ENCODE results near the gene HES7.
"Not testable (repeated sequence)": the region's sequence is repeated elsewhere in the genome, so short reads cannot be mapped to it uniquely, and the experiment has no call there.

HES7 gene

DNA sequence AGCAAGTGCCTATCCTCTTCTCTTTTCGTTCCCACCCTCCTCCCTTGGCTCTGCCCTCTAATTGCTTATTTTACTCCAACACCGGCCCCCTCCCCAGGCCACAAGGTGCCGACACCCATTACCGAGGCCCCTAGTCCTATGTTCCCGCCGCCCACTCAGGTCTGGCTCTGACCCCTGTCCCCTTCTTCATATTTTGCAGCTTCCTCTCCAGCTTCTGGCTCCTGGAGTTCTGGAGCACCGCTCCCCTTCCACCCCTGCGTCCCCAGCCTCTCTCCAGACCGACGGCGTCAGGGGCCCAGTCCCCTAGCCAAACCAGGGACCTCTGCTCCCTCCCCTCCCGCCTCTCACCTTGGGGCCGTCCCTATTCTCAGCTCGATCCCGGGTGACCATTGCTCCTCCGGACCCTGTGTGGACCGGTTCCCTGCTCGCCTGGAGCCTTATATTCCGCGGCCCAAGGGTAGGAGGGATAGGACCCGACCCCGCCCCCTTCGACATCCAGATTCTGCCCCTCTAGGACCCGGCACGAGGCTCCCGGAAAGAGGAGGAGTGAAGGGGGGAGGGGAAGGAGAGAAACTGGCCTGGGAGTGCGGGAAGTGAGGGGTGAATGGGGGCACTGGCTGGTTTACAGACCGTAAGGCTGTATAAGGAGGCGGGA is at the start of gene HES7:
HES7 (minus strand) TSS at position 412 of the 655 bp plus-strand sequence; CDS start at position 390, 22 bp downstream.
- peak; percentile 72 for DNase-seq
- in situ Hi-C loops (cut with HindIII; ENCODE audit: low pct_ligation_motif_present, low pct_unique_long_range_greater_than_20kb, low sequenced_read_pairs) = no loop called here

DNA sequence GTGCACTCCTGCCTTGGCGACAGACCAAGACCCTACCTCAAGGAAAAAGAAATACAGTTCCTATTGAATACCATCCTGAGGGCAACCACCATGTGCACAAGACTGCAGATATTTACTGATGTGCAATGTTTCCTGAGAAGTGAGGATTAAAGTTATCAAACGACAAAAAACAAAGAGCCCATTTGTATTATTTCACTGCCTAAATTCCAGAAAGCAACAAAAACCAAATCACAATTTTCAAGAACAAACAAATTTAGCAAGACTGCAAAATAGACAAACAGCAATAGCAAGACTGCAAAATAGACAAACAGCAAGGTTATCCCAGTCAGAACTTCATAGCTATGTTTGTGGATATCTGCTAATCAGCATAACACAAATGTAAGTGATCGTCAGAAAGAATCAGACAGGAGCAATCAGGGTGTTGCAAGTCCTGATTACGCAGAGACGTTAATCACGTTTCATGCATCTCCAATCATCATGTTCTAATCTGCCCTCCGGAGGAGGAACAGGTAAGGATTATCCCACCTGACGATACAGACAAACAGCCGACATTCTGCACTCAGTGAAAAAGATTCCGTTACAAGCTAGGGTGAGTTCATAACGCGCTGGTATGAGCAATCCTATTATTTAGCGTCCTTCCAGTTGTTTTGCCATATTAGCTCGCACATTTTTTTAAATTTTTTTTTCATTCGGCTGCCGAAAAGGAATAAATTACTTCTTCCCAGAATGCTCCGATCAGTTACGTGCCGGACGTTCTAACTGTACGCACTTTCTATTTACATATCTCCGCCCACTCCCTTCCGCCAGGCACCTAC is 49.4 kb upstream of the HES7 start:
- in situ Hi-C loops (cut with HindIII; ENCODE audit: low pct_ligation_motif_present, low pct_unique_long_range_greater_than_20kb, low sequenced_read_pairs) = no loop called here

DNA sequence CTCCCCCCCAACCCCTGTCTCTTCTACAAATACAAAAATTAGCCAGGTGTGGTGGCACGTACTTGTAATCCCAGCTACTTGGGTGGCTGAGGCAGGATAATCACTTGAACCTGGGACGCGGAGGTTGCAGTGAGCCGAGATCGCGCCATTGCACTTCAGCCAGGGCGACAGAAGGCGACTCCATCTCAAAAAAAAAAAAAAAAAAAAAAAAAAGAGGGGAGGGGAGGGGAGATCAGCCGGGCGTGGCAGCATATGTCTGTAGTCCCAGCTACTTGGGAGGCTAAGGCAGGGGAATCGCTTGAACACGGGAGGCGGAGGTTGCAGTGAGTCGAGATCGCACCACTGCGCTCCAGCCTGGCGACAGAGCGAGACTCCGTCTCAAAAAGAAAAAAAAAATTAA is 46.3 kb upstream of the HES7 start:
- in situ Hi-C loops (cut with HindIII; ENCODE audit: low pct_ligation_motif_present, low pct_unique_long_range_greater_than_20kb, low sequenced_read_pairs); DNase-seq: not testable (repeated sequence)

More for the DNA sequence above, 49.4 kb upstream of the HES7 start:
- peak; percentile 99 for DNase-seq

DNA sequence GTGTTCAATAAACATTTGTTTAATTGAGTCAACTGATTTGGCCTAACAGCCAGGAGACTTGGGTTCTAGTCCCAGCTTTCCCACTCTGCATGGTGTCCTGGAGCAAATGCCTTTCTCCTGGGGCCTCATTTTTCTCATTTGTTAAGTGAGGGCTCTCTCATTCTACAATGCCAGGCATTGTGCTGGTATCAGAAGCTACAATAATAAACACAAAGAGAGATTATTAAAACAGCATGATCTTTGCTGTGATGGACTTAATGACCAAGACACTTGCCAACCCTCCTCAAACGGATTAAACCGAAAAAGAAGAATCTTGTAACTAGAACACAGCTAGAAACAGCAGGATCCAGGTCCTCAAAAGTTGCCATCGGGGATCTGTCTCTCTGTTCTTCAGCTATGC is 43.6 kb upstream of the HES7 start:
- DNase-seq = no peak
- in situ Hi-C loops (cut with HindIII; ENCODE audit: low pct_ligation_motif_present, low pct_unique_long_range_greater_than_20kb, low sequenced_read_pairs) = no loop called here

DNA sequence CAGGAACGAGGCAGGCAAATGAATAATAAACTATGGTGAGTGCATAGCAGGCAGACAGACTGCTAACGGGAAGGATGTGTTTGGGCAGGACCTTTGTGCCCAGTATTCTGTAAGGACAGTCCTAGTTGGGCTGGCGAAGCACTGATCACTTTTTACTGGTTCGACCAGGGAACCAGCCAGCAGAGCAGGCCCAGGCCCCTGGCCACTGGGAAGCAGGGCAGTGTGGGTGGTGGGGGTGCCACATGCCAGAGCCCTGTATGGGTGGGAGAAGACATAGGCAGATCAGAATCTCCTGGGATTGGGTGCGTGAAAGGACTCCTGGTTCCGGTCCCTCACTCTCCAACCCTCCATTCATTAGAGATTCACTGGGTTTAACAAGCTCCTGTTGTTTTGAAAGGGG is 42.8 kb upstream of the HES7 start:
- no peak for DNase-seq
- in situ Hi-C loops (cut with HindIII; ENCODE audit: low pct_ligation_motif_present, low pct_unique_long_range_greater_than_20kb, low sequenced_read_pairs) = no loop called here

DNA sequence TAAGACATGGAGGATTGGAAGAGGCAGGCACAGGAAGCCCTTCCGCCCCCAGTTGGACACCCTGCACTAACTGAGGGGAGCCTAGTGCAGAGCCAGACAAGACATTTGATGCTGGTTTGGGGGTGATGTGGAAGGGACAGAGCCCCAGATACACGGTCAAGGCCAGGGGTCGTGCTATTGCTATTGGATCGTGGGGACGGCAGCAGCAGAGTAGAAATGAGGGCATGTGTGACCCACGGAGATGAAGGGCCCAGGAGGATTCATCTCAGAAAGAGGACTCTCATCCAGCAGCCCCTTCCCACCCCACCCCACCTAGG is 40.9 kb upstream of the HES7 start:
- in situ Hi-C loops (cut with HindIII; ENCODE audit: low pct_ligation_motif_present, low pct_unique_long_range_greater_than_20kb, low sequenced_read_pairs) = no loop called here

DNA sequence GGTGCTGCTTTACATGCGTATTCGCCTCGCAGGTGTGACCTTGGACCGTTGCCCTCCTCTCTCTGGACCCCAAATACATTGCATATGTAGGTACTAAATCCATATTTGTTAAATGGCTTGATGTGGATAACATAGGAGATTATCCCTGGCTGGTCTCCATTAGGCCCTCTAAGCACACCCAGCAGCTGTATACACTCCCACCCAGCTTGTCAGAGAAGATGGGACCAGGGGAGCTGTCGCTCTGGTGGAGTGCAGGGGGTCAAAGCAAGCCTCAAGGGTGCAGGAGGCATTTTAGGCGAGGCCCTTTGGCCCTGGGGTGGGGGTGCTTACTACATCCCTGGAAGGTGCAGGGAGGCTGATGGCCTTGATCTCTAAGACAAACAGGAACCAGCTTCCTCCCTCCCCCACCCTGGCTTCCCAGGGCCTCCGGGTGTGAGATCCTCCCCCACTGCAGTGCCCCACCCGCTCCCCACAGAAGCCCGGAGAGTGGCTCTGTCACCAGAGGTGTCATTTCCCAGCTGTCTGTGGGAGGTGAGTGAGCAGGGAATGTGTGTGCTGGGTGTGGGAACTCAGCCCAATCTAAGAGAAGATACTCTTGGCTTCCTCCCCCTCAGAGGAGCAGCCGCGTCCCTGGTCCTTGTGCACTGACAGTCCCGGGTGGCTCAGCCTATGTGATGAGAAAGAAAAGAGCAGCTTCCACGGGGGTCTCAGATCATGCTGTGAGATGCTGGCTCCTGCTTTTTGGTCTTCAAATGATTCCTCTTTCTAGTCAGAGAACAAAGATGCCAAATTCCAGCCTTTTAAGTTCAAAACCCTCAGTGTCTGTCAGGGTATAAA is 40.3 kb upstream of the HES7 start:
- no peak for DNase-seq
- in situ Hi-C loops (cut with HindIII; ENCODE audit: low pct_ligation_motif_present, low pct_unique_long_range_greater_than_20kb, low sequenced_read_pairs) = no loop called here

More for the DNA sequence above, 40.9 kb upstream of the HES7 start:
- DNase-seq = no peak

DNA sequence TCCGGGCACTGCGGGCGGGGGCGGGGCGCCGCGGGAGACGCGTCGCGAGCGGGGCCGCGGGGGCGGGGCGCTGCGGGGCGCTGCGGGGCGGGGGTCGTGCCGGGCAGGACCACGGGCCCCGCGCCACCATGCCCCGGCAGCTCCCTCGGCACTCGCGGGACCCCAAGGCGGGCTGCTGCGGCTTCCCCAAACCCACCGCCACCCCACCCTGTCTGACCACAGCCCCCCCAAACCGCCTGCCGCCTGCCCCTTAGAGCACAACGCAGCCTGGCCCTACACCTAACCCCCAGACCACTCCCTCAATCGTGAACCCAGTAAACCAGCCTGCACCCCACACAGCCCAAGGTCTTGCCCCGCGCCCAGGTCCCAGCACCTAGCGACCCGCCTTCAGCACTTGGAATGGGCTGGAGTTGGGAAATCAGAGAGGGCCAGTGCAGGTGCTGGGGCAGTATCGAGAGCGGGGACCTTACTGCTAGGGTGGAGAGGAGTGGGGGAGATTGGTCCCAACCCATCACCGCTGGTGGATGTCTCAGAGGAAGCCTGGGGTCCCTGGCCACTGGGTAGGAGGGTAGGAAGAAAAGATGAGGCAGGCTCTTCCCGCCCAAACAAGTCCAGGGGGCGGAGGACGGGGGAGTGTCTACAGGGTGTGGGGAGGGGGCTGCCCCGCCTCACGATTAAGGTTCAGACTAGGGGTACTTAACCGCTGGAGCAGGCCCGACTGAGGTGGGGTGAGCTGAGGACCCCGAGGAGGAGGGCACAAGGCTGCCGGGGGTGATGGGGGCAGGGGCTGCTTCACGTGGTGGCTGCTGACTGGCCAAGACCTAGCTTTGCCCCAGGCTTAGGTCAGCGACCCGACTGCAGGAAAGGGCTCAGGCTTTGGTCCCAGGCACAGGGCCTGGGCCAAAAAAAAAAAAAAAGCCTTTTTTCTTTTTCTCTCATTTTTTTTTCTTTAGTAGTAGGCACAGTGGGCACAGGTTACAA is 39.4 kb upstream of the HES7 start:
- peak; percentile 30 for DNase-seq
- in situ Hi-C loops (cut with HindIII; ENCODE audit: low pct_ligation_motif_present, low pct_unique_long_range_greater_than_20kb, low sequenced_read_pairs) = no loop called here

DNA sequence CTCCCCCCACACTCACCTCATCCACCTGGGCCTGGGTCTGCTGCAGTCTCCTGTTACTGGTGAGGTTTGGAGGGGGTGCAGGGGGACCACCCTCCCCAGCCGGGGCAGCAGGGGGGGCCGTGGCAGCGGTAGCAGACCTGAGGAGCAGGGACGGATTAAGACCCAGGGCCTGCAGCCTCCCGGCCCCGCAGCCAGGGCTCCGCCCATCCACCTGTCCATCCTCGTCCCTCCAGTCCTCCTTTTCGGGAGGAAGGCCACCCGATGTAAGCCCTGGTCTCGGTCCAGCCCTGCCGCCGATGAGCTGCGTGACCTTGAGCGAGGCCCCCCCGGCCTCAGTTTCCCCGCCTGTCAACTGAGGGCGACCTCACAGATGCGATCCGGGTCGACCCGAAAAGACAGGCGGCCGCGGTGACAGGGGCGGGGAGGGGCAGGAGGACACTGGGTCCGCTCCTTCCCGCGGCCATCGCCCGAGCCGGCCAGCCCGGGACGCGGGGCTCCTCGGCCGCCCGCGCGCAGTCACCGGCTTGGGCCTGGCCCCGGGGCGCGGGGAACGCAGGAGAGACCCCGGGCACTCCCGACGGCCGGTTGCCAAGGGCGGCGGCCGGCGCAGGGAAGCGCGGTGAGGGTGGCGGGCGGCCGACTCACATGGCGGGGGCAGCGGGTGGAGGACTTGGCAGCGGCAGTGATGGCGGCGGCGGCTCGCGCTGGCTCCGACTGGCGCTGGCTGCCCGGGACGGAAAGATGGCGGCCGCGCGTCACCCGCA is 38.5 kb upstream of the HES7 start, which contains the start of gene VAMP2:
VAMP2 (minus strand) TSS at position 716 of the 764 bp plus-strand sequence; CDS start at position 647, 69 bp downstream.
- in situ Hi-C loops (cut with HindIII; ENCODE audit: low pct_ligation_motif_present, low pct_unique_long_range_greater_than_20kb, low sequenced_read_pairs) = no loop called here
- peak; percentile 78 for DNase-seq

DNA sequence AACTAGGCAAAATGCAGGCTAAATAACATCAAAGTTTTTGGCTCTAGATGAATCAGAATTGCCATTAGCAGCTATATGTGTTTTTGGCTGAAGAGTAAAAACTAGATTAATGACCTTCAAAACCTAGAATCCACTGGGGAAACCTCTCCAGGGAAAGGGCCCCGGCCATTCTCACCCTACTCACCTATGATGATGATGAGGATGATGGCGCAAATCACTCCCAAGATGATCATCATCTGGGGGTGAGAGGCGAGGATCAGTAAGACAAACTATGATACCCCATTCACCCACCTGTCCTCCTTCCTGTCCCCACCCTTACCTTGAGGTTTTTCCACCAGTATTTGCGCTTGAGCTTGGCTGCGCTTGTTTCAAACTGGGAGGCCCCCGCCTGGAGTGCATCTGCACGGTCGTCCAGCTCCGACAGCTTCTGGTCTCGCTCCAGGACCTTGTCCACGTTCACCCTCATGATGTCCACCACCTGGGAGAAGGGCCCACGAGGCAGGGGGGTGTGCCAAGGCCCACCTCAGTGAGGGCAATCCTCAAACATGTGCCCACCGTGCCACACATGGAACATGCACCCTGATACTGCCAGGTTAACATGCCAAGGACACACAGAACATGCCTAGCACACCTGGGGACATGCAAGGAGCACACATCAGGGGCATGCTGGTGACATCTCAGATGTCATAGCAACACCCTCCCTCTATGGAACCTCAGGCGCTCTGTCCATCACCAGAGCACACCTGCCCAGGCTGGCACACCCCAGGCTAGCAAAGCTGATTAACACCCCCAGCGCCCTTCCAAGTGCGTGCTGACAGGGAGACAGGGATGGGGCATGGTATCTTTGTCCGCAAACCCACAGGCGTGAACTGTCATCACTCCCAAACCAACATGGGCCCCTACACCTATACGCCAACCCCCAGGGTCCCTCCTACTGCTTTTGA is 37.7 kb upstream of the HES7 start:
- in situ Hi-C loops (cut with HindIII; ENCODE audit: low pct_ligation_motif_present, low pct_unique_long_range_greater_than_20kb, low sequenced_read_pairs) = no loop called here
- DNase-seq = no peak

DNA sequence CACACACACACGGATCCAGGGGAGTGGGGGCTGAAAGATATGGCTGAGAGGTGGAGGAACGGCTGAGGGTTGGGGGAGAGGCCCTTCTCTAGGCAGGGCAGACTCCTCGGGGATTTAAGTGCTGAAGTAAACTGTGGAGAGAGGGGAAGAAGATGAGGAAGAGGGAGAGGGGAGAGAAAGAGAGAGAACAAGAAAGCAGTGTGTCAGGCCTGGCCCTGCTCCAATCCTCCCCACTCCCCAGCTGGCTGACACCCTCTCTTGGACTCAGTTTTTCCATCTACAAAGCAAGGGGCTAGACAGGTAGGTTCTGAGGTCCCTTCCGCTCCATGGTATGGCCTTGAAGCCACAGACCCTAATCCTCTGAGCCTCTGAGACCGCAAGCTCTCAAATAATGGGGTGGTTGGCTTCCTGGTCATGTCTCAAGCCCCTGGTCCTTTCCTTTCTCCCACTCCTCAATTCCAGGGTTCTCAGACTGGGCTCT is 36.9 kb upstream of the HES7 start:
- in situ Hi-C loops (cut with HindIII; ENCODE audit: low pct_ligation_motif_present, low pct_unique_long_range_greater_than_20kb, low sequenced_read_pairs) = no loop called here
- no peak for DNase-seq

DNA sequence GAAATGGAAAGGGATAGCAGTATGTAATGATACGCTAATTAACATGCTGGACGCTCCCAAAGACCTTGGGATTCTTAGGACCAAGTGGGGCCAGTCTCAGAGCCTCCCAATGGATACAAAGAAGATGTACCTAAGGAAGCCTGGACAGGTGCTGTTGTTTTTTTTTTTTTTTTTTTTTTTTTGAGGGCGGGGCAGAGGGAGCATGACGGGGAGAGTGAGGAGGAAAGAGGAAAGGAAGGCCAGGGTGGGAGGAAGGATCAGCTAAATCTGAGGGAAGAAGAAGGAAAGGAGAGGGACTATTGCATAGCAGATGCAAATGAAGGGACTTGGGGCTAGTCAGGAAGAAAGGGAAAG is 36.3 kb upstream of the HES7 start:
- in situ Hi-C loops (cut with HindIII; ENCODE audit: low pct_ligation_motif_present, low pct_unique_long_range_greater_than_20kb, low sequenced_read_pairs) = no loop called here

DNA sequence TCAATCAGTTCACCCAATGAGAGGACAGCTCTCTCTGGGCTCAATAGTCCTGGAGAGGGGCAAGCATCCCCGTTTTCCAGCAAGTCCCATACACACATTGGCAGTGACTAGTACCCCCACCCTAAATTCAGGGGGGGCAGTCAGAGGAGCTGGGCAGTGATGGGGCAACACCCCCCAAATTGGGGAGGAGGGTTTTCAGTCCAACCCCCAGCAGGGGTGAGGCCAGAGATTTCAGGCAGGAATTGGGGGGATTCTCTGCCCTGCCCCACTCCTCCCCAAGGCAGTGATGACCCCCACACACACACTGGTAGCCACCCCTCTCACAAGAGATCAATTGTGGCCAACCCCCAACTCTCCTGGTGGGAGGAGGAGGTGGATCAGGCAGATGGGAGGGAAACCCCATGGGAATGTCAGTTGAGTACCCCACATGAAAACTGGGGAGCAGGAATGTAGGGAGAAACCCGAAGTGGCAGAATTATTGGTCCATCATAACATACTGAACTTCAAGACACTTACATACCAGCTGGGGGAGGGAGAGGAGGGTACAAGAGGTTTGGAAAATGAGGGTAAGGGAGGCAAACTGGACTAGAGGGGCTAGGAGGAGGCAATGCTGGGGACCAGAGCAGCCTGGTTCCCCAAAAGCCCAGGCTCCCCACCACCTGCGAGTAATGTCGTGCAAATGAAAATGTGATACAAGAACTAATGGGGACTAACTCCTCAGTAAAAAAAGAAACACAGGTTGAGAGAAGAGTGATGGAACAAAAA is 35.7 kb upstream of the HES7 start:
- in situ Hi-C loops (cut with HindIII; ENCODE audit: low pct_ligation_motif_present, low pct_unique_long_range_greater_than_20kb, low sequenced_read_pairs) = no loop called here
- no peak for DNase-seq

More for the DNA sequence above, 36.3 kb upstream of the HES7 start:
- DNase-seq = no peak

DNA sequence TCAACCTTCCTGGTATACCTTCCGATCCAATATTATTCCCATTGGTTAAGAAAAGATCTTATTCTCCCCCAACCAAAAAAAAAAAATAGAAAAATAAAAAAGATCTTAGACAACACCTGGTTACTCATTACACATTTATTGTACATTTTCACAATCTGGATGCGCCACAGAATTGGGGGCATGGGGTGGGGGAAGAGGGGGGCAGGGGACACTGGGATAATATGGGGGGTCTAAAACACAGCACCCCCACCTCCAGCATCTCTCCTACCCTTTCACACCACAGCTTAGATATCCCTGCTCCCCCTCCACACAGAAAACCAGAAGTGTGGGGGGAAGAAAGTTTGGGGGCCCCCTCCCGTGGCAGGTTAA is 35.1 kb upstream of the HES7 start:
- in situ Hi-C loops (cut with HindIII; ENCODE audit: low pct_ligation_motif_present, low pct_unique_long_range_greater_than_20kb, low sequenced_read_pairs) = no loop called here
- DNase-seq = no peak

DNA sequence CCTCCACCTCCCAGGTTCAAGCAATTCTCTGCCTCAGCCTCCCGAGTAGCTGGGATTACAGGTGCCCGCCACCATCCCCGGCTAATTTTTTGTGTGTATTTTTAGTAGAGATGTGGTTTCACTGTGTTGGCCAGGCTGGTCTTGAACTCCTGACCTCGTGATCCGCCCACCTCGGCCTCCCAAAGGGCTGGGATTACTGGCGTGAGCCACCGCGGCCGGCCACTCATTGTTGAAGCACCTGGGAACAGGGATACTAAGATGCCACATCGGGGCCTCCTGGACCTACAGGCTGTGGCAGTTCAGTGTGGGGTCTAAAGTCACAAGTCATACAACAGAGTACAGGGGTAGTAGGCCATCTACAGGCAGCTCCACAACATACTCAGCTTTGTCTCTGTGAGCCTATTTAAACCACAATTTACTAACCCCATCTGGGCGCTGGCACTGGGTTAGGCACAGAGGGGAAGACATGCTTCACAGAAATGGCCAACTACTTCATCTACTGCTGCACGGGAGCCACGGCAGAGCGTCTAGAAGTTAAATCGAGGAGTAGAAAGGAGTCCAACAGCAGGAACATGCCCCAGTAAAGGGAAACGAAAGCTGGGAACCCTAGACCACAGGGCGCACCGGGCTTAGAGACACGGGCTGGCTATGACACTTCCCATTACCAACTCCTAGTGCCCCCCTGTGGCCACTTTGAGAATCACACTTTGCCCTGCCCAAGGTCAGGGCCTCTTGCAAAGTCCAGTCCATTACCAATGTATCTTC is 34.5 kb upstream of the HES7 start:
- in situ Hi-C loops (cut with HindIII; ENCODE audit: low pct_ligation_motif_present, low pct_unique_long_range_greater_than_20kb, low sequenced_read_pairs) = no loop called here
- DNase-seq = peak; percentile 92
